HS-27A (cell line): ENCODE data around the gene EFHC2.

Experiments
- DNase-seq: peaks from one replicate; pipeline ENCODE4 v3.0.0-alpha.2; 2012; ENCODE audit warnings: low read depth, missing footprints

EFHC2 gene

GRCh38 chrX:44152852-44153251, 190.6 kb downstream of the EFHC2 start:
- DNase-seq, result no peak

- no peak for DNase-seq
Observed at GRCh38 chrX:44147130-44147529, 196.3 kb downstream of the EFHC2 start.

GRCh38 chrX:44144177-44144945, 199.1 kb downstream of the EFHC2 start:
- no peak for DNase-seq

- no peak for DNase-seq
Observed at GRCh38 chrX:44143061-44143602, 200.3 kb downstream of the EFHC2 start.

- DNase-seq, result no peak
Observed at GRCh38 chrX:44130189-44130588, 213.3 kb downstream of the EFHC2 start.

- no peak for DNase-seq
Observed at GRCh38 chrX:44113337-44113736, 230.1 kb downstream of the EFHC2 start.

- no peak for DNase-seq
Observed at GRCh38 chrX:44106864-44107263, 236.6 kb downstream of the EFHC2 start.

GRCh38 chrX:44105228-44105913, 238.1 kb downstream of the EFHC2 start:
- DNase-seq, result no peak

GRCh38 chrX:44104699-44105098, 238.8 kb downstream of the EFHC2 start:
- DNase-seq, result no peak

GRCh38 chrX:44101281-44101680, 242.2 kb downstream of the EFHC2 start:
- DNase-seq, result no peak

GRCh38 chrX:44099366-44099765, 244.1 kb downstream of the EFHC2 start:
- no peak for DNase-seq
